Measurements from ENCODE around the gene CECR2.

The CECR2 gene

DNA sequence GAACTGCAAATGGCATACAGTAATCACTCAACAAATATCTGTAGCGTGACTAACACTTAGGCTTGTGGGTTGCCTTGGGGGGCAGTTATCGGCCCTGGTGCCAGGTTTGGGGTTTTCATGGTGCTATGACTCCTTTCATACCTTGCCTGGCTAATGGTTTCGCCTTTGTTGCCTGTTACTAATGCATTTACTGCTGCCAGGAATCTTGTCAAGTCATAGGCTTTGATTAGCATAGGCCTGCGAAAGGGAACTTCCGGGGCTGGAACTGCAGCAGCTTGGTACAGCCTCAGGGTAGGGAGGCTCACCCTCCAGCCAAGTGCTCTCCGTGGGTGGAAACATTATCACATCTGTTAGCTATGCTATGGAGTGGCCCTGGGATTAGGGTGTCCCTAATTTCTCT, 207.2 kb downstream of the CECR2 start:
- DNase-seq, result no peak

DNA sequence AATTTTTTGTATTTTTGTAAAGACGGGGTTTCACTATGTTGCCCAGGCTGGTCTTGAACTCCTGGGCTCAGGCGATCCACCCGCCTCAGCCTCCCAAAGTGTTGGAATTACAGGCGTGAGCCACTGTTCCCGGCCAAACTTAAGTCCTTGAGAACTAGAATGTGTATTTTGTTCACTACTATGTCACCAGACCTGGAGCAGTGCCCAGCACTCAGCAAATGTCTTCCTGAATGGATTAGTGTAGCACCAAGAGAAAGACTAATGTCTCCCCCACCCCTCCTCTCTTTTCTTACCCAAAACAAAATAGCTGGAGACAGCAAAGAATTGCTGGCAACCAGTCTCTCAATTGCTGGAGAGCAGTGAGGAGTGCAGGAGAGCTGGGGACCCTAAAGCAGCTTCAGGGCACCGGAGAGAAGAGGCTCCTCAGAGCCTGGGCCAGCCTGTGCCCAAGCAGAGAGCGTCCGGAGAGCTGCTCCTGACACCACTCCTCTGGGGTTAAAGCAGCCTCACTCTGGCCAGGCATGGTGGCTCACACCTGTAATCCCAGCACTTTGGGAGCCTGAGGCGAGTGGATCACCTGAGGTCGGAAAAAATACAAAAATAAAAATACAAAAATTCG, 209.0 kb downstream of the CECR2 start:
- DNase-seq, result no peak

DNA sequence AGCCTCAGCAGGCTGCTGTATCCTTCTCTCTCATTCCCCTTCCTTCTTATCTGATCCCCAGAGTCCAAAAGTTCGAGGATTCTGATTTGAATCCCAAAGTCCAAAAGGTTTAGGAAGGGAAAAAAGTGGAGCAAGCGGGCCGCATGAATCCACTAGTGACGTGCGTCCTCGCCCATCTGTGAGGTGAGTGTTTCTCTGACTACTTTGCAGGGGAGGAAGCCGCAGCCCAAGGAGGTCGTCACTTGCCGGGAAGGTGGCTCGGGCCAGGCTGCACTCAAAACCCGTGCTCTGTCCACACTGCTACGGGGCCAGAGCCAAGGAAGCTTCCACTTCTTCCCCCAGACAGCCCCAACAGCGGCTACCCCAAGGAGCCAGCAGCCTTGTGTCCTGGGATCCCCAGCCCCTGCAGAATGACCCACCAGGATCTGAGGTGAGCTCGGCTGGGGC, 210.3 kb downstream of the CECR2 start:
- DNase-seq, result no peak

DNA sequence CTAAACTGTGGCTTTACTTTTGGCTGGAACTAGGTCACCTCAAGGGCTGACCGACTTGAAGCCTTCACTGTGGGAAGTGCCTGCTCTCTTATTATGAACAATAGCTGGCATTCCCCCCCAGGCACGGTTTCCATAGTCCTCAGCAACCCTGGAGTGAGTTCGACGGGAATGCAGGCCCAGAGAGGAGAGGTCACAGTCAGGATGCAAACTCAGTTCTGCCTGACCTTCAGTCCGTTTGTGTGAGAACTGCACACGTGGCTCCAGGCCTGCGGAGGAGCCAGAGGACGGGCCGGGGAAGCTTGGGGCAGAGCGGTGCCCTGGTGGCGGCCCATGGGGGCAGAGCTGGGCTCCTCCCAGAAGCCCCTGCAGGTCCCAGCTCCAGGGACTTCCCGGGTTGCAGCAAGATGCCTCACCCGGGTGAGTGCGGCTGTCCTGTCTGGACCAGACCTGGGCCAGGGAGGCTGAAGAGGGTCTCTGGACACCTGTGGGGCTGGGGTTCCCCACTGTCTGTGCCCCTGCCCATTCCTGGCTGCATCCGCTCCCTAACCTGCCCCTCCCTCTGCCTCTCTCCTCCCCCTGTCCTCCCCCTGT, 211.3 kb downstream of the CECR2 start:
- DNase-seq, result no peak

DNA sequence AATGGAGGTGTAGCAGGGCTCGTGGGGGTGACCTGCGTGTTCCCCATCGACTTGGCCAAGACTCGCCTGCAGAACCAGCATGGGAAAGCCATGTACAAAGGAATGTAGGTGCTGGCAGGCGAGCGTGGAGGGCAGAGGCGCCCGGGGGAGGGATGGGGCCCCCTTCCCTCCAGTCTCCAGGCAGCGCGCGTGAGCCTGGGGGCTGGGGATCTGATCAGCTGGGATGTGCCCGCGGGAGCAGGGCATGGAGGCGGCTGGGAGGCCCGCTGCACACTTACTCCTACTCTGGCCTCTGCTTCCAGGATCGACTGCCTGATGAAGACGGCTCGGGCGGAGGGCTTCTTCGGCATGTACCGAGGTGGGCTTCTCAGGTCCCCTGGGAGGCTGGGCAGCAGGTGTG, 211.8 kb downstream of the CECR2 start:
- DNase-seq, result no peak

DNA sequence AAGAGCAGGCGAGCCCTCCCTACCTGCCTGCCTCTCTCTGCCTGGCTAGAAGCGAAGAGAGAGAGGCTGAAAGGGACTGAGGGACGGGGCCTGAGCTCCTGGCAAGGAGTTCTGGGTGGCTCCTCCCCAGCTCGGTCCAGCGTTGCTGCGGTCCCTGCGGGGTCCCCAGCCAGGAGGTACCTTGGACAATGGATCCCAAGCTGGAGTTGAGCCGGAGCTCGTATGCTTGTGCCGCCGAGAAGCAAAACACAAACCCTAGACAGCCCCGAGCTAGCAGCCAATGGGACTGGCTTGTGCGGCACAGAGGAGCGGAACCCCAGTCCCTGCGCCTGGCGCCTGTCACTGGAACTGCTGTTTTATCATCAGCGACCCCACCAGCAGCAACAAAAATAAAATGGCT, 212.4 kb downstream of the CECR2 start:
- DNase-seq, result no peak

DNA sequence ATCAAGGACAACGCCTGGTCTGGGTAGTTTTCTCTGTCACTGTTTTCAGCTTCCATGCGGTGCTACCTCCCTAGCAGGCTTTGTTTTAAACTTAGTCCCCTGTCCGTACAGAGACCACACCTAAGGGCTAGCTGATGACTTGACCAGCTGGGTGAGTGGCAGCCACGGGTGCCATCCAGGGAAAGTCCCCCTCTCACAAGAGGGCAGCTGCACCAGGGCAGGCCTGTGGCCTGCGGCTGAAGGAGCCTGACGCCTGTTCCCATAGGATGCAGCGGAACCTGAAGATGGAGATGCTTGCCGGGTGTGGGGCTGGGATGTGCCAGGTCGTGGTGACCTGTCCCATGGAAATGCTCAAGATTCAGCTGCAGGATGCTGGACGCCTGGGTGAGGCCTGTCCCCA, 213.9 kb downstream of the CECR2 start:
- DNase-seq, result no peak

DNA sequence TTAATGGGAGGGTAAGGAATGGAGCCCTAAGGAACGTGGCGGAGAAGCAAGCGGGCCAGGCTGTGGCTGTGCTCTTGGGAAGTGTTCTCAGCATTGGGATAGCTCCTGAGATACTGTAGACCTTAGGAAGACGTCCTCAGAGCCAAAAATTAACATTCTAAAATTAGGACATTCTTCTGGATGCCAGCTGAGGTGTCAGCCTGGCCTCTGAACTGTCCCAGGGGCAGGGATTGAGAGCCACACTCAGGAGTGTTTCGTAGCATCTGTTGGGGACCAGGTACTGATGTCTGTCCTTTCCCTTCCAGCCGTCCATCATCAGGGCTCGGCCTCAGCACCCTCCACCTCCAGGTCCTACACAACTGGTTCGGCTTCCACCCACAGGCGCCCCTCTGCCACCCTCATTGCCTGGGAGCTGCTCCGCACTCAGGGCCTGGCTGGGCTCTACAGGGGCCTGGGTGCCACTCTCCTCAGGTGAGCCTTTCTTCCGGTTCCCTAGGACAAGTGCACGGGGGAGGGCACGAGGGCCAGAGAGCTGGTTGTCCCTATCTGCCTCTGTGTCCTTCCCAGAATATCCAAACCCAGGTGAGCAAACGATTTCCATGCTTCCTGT, 217.7 kb downstream of the CECR2 start:
- no peak for DNase-seq

DNA sequence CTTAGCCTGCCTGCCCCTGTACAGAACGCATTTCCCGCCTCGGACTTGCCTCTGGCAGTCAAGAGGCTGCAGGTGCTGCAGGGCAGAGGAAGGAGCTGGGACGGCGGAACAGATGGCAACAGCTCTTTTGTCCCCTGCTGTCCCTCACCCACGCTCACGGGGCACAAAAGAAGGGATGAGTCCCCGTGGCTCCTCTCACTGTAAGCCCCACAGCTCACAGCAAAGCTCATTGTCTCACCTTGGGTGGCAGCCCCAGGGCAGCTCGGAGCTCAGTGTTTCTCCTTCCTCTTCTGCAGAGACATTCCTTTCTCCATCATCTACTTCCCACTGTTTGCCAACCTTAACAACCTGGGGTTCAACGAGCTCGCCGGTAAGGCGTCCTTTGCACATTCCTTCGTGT, 218.4 kb downstream of the CECR2 start:
- DNase-seq, result no peak

DNA sequence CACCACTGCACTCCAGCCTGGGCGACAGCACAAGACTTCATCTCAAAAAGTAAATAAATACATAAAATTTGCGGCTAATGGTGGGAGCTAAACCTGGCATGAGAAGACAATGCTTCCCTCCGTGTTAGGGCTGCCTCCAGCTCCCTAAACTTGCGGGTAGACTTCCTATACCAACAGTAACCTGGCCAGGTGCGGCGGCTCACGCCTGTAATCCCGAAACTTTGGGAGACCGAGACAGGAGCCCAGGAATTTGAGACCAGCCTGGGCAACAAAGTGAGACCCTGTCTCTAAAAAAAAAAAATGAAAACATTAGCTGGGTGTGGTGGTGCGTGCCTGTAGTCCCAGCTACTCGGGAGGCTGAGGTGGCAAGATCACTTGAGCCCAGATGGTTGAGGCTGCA, 219.3 kb downstream of the CECR2 start:
- no peak for DNase-seq

DNA sequence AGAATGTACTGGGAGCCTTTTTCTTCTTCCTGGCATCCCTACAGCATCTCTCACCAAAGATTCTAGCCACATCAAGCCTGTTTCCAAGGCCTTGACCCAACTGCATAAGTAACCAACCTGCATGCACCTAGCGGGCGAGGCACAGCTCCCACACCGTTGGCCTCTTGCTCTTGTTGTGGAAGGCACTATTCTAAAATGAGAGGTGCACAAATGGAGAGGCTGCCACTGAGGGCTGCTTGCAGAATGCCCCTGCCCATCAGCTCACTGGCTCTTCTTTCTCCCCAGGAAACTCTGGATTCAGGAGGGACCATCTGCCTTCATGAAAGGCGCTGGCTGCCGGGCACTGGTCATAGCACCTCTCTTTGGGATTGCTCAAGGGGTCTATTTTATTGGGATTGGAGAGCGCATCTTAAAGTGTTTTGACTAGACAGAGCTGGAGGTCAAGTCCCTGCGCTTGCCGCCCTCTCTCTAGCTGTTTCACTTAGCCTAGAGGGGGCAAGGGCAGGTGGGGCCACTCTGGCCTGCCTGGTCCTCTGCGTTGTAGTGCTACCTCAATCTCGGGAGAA, 220.6 kb downstream of the CECR2 start:
- DNase-seq, result no peak

DNA sequence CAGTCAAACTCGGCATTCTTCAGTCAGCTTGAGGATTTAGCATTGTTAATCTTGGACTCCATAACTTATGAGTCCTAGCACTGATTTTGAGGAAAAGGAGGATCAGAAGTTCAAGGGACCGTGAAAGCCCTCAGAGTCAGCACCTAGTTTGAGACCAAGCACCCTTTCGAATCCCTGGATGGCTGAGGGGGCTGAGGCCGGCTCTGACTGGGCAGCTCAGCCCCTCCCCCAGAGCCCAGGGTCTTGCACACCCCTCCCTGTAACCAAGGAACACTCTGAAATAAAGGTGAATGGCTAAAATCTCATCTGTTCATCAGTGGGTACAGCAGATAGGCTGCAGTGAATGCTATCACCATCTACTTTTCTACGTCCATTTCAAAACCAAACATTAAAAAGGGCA, 221.3 kb downstream of the CECR2 start:
- no peak for DNase-seq

DNA sequence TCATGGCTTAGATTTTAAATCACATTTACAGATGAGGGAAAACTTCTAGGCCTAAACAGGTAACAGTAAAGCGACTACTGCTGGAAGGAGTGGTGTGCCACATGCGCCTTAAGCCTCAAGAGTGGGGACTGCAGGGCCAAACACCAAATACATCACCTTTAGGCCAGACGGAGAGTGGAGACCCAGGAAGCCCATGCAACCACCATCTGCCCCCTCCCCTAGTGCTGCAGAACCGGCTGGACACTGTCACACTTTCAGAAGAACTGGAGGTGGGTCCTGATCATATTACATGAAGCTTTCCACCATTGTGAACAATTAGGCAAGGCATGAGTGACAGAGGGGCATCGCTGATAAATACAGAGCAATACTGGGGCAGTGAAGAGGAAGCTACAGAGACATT, 222.9 kb downstream of the CECR2 start:
- no peak for DNase-seq

DNA sequence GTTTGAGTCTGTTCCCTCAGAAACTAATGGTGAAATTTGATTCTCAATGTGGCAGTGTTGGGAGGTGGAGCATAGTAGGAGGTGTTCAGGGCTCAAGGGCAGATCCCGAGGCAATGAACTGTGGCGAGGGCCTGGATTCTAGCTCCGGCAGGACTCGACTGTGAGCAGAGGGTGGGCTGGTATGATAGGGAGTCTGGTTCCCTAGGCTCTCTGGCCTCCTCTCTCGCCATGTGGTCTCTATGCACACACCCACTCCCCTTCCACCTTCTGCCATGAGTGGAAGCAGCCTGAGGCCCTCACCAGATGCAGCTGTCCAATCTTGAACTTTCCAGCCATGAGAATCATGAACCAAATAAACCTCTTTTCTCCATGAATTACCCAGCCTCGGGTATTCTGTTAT, 227.0 kb downstream of the CECR2 start:
- no peak for DNase-seq

DNA sequence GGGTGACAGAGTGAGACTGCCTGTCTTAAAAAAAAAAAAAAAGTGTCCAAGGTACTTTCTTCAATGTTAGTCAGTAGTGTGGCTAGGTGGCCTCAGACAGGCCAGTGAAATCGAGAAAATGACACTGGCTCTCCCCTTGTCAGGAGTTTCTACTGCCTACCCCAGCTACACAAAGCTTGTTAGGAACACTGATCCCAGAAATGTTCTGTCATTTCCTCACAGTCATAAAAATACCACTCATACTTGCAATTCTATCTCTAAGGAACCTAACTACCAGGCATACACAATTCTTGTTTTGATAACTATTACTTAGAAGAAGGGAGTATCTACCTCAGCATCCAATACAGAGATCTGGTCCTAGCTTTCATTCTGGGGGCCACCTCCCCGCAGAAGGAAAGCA, 228.0 kb downstream of the CECR2 start:
- no peak for DNase-seq

DNA sequence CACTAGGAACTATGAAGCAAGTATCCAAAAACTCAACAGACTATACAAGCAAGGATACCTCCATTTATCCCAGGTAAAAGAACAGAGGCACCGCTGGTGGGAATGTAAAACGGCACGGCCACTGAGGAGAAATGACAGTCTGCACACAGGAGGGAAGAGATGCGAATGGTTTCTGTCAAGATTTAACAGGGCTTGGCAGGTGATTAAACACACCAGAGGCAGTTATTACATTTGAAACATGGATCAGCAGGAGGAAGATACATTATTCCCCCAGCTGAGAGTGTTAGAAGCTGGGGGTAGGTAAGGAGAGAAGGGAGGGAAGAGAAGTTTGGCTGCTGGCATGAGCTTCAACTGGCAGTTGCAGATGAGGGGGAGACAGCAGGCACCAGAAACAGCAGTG, 229.1 kb downstream of the CECR2 start:
- DNase-seq, result no peak

DNA sequence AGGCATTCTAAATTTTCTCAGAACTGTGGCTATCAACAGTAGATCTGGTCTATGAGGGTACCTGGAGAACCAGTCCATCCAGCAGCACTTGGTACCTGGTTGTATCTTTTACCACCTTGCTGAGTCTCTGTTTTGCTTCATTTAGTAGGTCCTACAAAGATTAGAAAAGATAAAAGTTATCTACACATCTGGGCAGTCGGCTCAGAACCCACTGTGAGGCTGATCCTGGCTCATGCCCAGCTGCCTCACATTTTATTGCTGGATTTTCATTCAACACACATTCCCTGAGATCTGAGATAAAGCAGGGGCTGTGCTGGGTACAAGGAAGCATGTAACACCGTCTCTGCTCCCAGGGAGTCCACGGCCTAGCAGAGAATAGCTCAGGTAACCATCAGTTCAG, 231.8 kb downstream of the CECR2 start:
- DNase-seq, result no peak

DNA sequence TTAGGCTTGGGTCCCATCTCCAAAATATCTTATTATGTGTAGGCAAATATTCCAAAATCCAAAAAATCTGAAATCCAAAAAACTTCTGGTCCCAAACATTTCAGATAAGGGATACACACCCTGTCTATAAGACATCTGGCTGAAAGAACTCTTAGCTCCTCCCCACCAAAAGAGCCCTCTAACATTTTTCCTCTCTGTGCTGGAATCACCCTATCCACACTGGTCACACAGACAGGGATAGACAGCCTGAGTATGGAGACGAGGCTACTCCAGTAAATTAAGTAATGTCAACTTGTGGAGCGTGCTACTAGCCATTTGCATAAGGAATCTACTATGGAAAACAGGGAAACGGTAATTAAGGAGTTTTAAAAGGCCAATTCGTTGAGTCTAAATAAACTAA, 234.4 kb downstream of the CECR2 start:
- DNase-seq, result no peak

DNA sequence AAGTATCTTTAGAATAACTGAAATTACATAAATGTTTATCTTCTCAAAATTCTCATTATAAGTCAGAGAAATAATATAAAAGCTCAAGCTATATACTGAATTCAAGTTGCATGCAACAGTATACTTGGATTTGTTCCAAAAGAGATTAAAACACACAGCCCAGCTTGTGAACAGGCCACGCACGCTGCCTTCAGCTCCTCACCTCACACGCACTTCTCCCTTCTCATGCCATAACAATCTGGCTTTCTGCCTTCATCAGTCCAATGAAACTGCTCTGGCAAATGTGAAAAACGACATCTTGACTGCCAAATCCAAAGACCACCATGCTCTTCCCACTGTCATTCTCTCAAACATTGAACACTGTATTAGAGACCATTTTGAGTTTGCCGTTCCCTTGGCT, 237.2 kb downstream of the CECR2 start:
- DNase-seq, result no peak

Data from SIG-M5 (cell line).